Left lung (tissue), 10 donors: Measurements from ENCODE around the gene TEAD1. TPM values are rescaled to one million over a fixed set of nuclear protein-coding genes. Genes with fewer than 3 reads are reported as not detected.
"Not testable (repeated sequence)": the region's sequence is repeated elsewhere in the genome, so short reads cannot be mapped to it uniquely, and the experiment has no call there.

Source experiments
- ATAC-seq: fragments of 200-7000 bp; cut with Tn5 transposase; one replicate; pipeline ENCODE4 v1.9.1; 2020; ENCODE audit warnings: moderate library complexity
- DNase-seq, 4 donors: peaks; one replicate each; pipeline ENCODE4 v3.0.0-alpha.2; 2013 to 2020
- H3K27ac ChIP-seq, 2 donors: fragments of 200-600 bp; sonication (generic) in 1 of 2; one replicate each; pipeline versions ENCODE4 v1.5.0 to v1.8.0; 2020 to 2021
- H3K27me3 ChIP-seq, 2 donors: fragments of 200-600 bp; sonication (generic) in 1 of 2; one replicate each; pipeline versions ENCODE4 v1.5.0 to v1.8.0; 2020 to 2021
- H3K36me3 ChIP-seq, 2 donors: fragments of 200-600 bp; sonication (generic) in 1 of 2; one replicate each; pipeline versions ENCODE4 v1.5.0 to v1.8.0; 2020 to 2021
- H3K4me1 ChIP-seq, 2 donors: fragments of 200-600 bp; one replicate each; pipeline ENCODE4 v1.8.0; 2021
- H3K4me3 ChIP-seq, 2 donors: fragments of 200-600 bp; sonication (generic) in 1 of 2; one replicate each; pipeline versions ENCODE4 v1.5.0 to v1.8.0; 2020 to 2021; ENCODE audit warnings: mild to moderate bottlenecking in 1 of 2
- H3K9me3 ChIP-seq, 2 donors: fragments of 200-600 bp; sonication (generic) in 1 of 2; one replicate each; pipeline versions ENCODE4 v1.5.0 to v1.8.0; 2020 to 2021
- intact Hi-C, 2 donors: fragments of 100-400 bp; cut with DNase I; formaldehyde crosslinking; loops; one replicate each; pipeline versions ENCODE4 v1.11.2 to v1.14.2; 2022
- polyA plus RNA-seq, 6 donors: library from polyadenylated mRNA; unstranded; fragments of 120-200 nt; gene quantifications; one replicate each; pipeline ENCODE4 v1.2.1, GENCODE V29; 2013; ENCODE audit not compliant: insufficient read length in 6 of 6
- total RNA-seq, 2 donors: library from RNA; stranded (reverse); fragmentation: NEBNext Ultra II Directional; extraction: Animal tissue kit (Norgen Biotek cat#: 25700); gene quantifications; one replicate each; pipeline ENCODE4 v1.2.1, GENCODE V29; 2021
- TF ChIP-seq, protein P1 (sequence below), 2 donors: fragments of 200-600 bp; sonication (generic) in 1 of 2; IDR thresholded peaks; one replicate each; pipeline versions ENCODE4 v1.5.0 to v1.8.0; 2021; ENCODE audit warnings: antibody characterized with exemption in 2 of 2
- donor health status: DM: no; HTN: yes; CAD: no.
- donor health status: DM: no; HTN: no; CAD: no.

TEAD1 gene
- total and polyA plus RNA-seq, 8 donors: 58.1 to 106 (median 86.9) TPM

DNA sequence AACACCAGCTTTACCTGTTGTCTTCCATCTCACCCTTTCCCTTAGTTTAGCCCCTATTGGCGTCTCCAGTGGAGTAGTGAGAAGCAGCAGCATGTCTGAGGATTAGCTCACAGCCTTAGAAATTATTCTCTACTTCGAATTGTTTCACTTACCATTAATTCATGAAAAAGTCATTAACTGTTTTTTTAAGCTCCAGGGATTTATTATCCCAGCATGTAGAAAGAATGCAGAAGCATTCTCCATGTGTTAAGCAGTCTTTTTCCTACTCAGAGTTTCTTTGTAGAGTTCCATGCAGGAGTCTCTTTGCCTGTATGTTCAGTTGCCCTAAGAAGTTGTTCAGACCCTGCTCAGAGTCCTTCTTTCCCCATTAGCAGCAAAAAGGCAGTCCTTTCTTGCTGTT is 197.0 kb downstream of the TEAD1 start:
- H3K27me3 ChIP-seq: no peaks in the 10 kb centered on the region

DNA sequence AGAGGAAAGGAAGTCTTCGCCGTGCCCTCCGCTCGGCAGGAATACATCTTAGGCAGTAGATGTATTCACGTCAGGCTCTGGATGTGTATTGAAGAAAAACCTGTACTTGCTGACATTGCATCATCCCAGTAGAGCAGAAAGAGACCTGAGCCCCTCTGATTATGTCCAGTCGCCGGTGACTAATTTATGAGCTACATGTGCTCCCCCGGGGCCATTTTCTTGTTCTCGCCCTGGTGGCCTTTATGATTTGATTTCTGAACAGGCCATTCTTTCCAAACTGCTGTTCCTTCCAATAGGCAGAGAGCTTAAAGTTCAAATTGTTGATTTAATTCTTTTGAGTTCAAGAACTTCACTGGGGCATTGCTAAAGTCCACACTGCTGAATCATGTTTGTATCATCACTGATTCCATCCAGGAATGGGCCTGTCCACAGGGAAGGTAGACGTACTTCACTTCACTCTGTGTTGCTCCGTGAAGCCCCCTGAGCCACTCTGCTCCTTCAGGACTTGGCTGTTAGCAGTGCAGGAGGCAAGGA is 197.6 kb downstream of the TEAD1 start:
- Histone ChIP-seq H3K36me3 (no peaks in the 10 kb centered on the region), H3K27me3 (no peaks in the 10 kb centered on the region), H3K4me3 (no peak overlapping the region), H3K4me1 (no peaks in the 10 kb centered on the region), H3K27ac (no peak overlapping the region), H3K9me3 (no peaks in the 10 kb centered on the region)
- intact Hi-C loops: no loop called here
- ATAC-seq: no peak
- TF ChIP-seq, protein P1, sequence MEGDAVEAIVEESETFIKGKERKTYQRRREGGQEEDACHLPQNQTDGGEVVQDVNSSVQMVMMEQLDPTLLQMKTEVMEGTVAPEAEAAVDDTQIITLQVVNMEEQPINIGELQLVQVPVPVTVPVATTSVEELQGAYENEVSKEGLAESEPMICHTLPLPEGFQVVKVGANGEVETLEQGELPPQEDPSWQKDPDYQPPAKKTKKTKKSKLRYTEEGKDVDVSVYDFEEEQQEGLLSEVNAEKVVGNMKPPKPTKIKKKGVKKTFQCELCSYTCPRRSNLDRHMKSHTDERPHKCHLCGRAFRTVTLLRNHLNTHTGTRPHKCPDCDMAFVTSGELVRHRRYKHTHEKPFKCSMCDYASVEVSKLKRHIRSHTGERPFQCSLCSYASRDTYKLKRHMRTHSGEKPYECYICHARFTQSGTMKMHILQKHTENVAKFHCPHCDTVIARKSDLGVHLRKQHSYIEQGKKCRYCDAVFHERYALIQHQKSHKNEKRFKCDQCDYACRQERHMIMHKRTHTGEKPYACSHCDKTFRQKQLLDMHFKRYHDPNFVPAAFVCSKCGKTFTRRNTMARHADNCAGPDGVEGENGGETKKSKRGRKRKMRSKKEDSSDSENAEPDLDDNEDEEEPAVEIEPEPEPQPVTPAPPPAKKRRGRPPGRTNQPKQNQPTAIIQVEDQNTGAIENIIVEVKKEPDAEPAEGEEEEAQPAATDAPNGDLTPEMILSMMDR (IDR thresholded peaks at IDR 0.05): no peak
- DNase-seq: no peak

More for the DNA sequence above, 197.0 kb downstream of the TEAD1 start:
- Histone ChIP-seq H3K27ac (no peak overlapping the region), H3K4me1 (no peaks in the 10 kb centered on the region), H3K36me3 (no peaks in the 10 kb centered on the region), H3K9me3 (no peaks in the 10 kb centered on the region), H3K4me3 (no peak overlapping the region)
- DNase-seq (no peak), ATAC-seq (no peak)
- TF ChIP-seq, protein P1 (IDR thresholded peaks at IDR 0.05): no peak
- intact Hi-C loops: no loop called here

DNA sequence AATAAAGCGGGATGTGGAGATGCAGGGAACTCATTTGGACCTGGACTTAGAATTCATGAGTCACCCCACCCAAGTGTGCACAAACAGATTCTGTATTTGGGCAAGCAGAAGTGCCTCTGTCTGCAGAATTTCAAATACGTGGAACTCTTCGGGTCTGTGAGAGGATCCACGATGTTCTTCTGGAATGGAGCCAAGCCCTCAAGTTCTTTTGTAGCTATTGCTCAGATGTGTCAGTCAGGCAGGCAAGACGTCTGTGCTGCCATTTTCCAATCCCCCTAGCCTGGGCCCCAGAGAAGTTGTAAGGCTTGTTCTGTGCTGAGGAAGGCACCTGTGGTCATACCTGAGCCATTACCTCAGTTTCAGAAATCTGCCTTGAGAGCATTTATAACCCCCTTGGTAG is 202.1 kb downstream of the TEAD1 start:
- ATAC-seq (peak; percentile 29), DNase-seq (no peak)
- intact Hi-C loops: no loop called here
- no peak overlapping the region for H3K27ac ChIP-seq
- no peaks in the 10 kb centered on the region for H3K27me3 ChIP-seq
- TF ChIP-seq, protein P1 (IDR thresholded peaks at IDR 0.05): no peak
- H3K4me1 ChIP-seq: no peaks in the 10 kb centered on the region
- no peaks in the 10 kb centered on the region for H3K36me3 ChIP-seq
- no peaks in the 10 kb centered on the region for H3K9me3 ChIP-seq
- no peak overlapping the region for H3K4me3 ChIP-seq

DNA sequence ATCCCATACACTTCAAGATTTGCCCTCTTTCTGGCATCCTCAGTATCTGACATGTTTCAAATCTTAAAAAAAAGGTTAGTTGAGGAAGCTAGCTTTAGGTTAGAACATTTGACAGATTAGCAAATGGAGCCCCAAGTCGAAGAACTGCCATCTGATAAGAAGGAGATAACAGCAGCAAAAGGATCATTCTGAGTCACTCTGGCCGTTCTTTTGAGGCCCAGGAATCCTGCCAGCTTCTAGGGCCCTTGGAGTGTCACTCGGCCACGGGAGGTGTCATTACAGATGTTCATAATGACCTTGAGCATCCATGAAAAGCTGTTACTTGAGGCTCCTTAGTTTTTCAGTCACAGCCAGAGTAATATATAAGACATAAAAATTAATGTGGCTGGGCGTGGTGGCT is 202.8 kb downstream of the TEAD1 start:
- Histone ChIP-seq H3K27ac (no peak overlapping the region), H3K4me1 (no peaks in the 10 kb centered on the region), H3K9me3 (no peaks in the 10 kb centered on the region), H3K36me3 (no peaks in the 10 kb centered on the region), H3K27me3 (no peaks in the 10 kb centered on the region), H3K4me3 (no peak overlapping the region)
- TF ChIP-seq, protein P1 (IDR thresholded peaks at IDR 0.05): no peak
- intact Hi-C loops: no loop called here
- ATAC-seq (no peak), DNase-seq (no peak)

DNA sequence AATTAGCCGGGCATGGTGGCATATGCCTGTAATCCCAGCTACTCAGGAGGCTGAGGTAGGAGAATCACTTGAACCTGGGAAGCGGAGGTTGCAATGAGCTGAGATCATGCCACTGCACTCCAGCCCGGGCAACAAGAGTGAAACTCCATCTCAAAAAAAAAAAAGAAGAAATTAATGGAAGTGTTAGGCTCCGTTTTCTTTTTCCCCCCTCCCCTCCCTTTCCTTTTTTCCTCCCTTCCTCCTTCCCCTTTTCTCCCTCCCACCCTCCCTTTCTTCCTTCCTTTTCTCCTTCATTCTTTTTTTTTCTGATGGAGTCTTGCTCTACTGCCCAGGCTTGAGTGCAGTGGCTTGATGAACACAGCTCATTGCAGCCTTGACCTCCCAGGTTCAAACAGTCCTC is 203.3 kb downstream of the TEAD1 start:
- H3K4me1 ChIP-seq, DNase-seq, H3K4me3 ChIP-seq, H3K27me3 ChIP-seq, ATAC-seq, H3K9me3 ChIP-seq, H3K27ac ChIP-seq, H3K36me3 ChIP-seq, intact Hi-C loops: not testable (repeated sequence)

DNA sequence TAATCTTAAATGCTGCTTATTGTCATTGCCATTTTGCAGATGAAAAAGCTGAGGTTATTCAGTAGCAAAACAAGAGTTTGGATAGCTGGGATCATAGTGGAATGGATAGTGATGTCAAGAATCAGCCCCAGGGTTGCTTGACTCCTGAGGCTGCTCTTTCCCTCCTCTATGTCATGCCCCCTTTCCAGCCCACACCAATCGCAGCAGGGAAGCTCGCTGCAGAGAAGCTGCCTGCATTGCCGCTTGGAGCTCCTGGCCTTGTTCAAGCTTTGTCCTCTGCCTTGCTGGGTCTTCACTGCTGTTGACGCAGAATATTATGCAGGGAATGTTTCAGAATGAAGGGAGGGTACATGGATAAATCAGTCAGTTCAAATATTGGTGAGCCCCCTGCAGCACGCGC is 206.1 kb downstream of the TEAD1 start:
- ATAC-seq (no peak), DNase-seq (no peak)
- H3K27ac ChIP-seq: no peak overlapping the region
- H3K27me3 ChIP-seq: no peaks in the 10 kb centered on the region
- H3K9me3 ChIP-seq: no peaks in the 10 kb centered on the region
- no peak overlapping the region for H3K4me3 ChIP-seq
- TF ChIP-seq, protein P1 (IDR thresholded peaks at IDR 0.05): no peak
- intact Hi-C loops: no loop called here
- H3K36me3 ChIP-seq: peaks cover 0 to 9% of the 10 kb centered on the region in 2 donors
- H3K4me1 ChIP-seq: no peaks in the 10 kb centered on the region
